OCI-LY1 (cell line): ENCODE measurements around the gene CFL1.

ENCODE experiments used
- H2AFZ ChIP-seq: fragments of 200-600 bp; sonication (generic), shearing (Covaris generic); 2 replicates; pipeline ENCODE4 v1.6.0; 2014; ENCODE audit warnings: antibody characterized with exemption, mild to moderate bottlenecking, low read length
- H3F3A ChIP-seq: fragments of 200-600 bp; sonication (generic), shearing (Covaris generic); 2 replicates; pipeline ENCODE4 v1.6.0; 2014; ENCODE audit warnings: mild to moderate bottlenecking, antibody characterized with exemption, low read length, moderate library complexity; ENCODE audit not compliant: insufficient read depth
- H3K27ac ChIP-seq: fragments of 200-600 bp; sonication (generic); 2 replicates; pipeline ENCODE4 v1.5.1; 2014; ENCODE audit warnings: low read length, mixed run types, mild to moderate bottlenecking, low read depth; ENCODE audit not compliant: poor library complexity, severe bottlenecking
- H3K27me3 ChIP-seq: fragments of 200-600 bp; sonication (generic); 2 replicates; pipeline ENCODE4 v1.6.0; 2014; ENCODE audit warnings: antibody characterized with exemption, mild to moderate bottlenecking, low read length, moderate library complexity; ENCODE audit not compliant: insufficient read depth
- H3K36me3 ChIP-seq: fragments of 200-600 bp; sonication (generic); 2 replicates; pipeline ENCODE4 v1.6.1; 2014; ENCODE audit warnings: mild to moderate bottlenecking, antibody characterized with exemption, low read length, moderate library complexity, mixed read lengths; ENCODE audit not compliant: insufficient read depth
- H3K4me1 ChIP-seq: fragments of 200-600 bp; sonication (generic); 2 replicates; pipeline ENCODE4 v1.5.1; 2014; ENCODE audit warnings: mild to moderate bottlenecking, low read length, moderate library complexity; ENCODE audit not compliant: insufficient read depth, severe bottlenecking
- H3K4me2 ChIP-seq: fragments of 200-600 bp; sonication (generic), shearing (Covaris generic); 2 replicates; pipeline ENCODE4 v1.6.1; 2014; ENCODE audit warnings: low read length
- H3K4me3 ChIP-seq: fragments of 200-600 bp; sonication (generic); 2 replicates; pipeline ENCODE4 v1.5.1; 2014; ENCODE audit warnings: low read length, low read depth, mild to moderate bottlenecking, mixed read lengths; ENCODE audit not compliant: poor library complexity, severe bottlenecking
- H3K79me2 ChIP-seq: fragments of 200-600 bp; shearing (Covaris generic); 2 replicates; pipeline ENCODE4 v1.6.1; 2016; ENCODE audit warnings: mixed run types, low read length, mixed read lengths; ENCODE audit not compliant: insufficient read depth
- H3K9ac ChIP-seq: fragments of 200-600 bp; sonication (generic), shearing (Covaris generic); 2 replicates; pipeline ENCODE4 v1.6.1; 2014; ENCODE audit warnings: mild to moderate bottlenecking, low read length, mixed read lengths
- H3K9me2 ChIP-seq: fragments of 200-600 bp; sonication (generic), shearing (Covaris generic); 2 replicates; pipeline ENCODE4 v1.6.1; 2014; ENCODE audit warnings: low read depth, mild to moderate bottlenecking, low read length, mixed read lengths
- H3K9me3 ChIP-seq: fragments of 200-600 bp; shearing (Covaris generic); 2 replicates; pipeline ENCODE4 v1.6.1; 2014; ENCODE audit warnings: low read length, mixed read lengths
- H4K20me1 ChIP-seq: fragments of 200-600 bp; sonication (generic), shearing (Covaris generic); 2 replicates; pipeline ENCODE4 v1.6.0; 2016; ENCODE audit warnings: mild to moderate bottlenecking, low read length; ENCODE audit not compliant: insufficient read depth
- CTCF ChIP-seq: fragments of 200-600 bp; sonication (generic), shearing (Covaris generic); IDR thresholded peaks from 2 replicates; pipeline ENCODE4 v1.5.1; 2017; ENCODE audit warnings: mild to moderate bottlenecking, antibody characterized with exemption, low read length, moderate library complexity, mixed read lengths
- EZH2 ChIP-seq: fragments of 200-600 bp; sonication (generic), shearing (Covaris generic); IDR thresholded peaks from 2 replicates; pipeline ENCODE4 v1.8.0; 2017; ENCODE audit warnings: borderline replicate concordance, mixed run types, mild to moderate bottlenecking, antibody characterized with exemption, low read length, moderate library complexity, mixed read lengths

The CFL1 gene

GRCh38 chr11:65890324-65891218, 32.6 kb upstream of the CFL1 start, which contains the start of gene CCDC85B:
TSS of gene CCDC85B (plus strand) at chr11:65890673. CDS start at chr11:65890784, 111 bp downstream.
- TF ChIP-seq CTCF (peak; percentile 16; the same call in 1 of the 2 replicates), EZH2 (no peak)
- no peaks in the 10 kb centered on the region for H3K79me2 ChIP-seq
- H3K27ac ChIP-seq, result peak within 1 kb of the TSS; percentile 70
- H3F3A ChIP-seq, result peaks cover 5% of the 10 kb centered on the region
- H2AFZ ChIP-seq, result no peak within 1 kb of the TSS
- peaks cover 11% of the 10 kb centered on the region; the same call in 1 of the 2 replicates for H3K36me3 ChIP-seq
- peak within 1 kb of the TSS; percentile 98 for H3K4me3 ChIP-seq
- peak within 1 kb of the TSS; percentile 100 for H3K4me2 ChIP-seq
- peaks cover 63% of the 10 kb centered on the region for H3K4me1 ChIP-seq
- H3K27me3 ChIP-seq, result no peaks in the 10 kb centered on the region
- H3K9ac ChIP-seq, result peak within 1 kb of the TSS; percentile 85
- no peaks in the 10 kb centered on the region for H4K20me1 ChIP-seq
- no peaks in the 10 kb centered on the region for H3K9me3 ChIP-seq
- H3K9me2 ChIP-seq, result no peaks in the 10 kb centered on the region

GRCh38 chr11:65888163-65888814, 30.3 kb upstream of the CFL1 start, which contains the start of gene FIBP:
TSS of gene FIBP (minus strand) at chr11:65888471. CDS start at chr11:65888418, 53 bp downstream.
- Histone ChIP-seq H3K4me2 (peak within 1 kb of the TSS; percentile 100), H3K9me3 (no peaks in the 10 kb centered on the region), H3K9me2 (no peaks in the 10 kb centered on the region), H2AFZ (peak within 1 kb of the TSS; percentile 50; the same call in 1 of the 2 replicates), H3F3A (peaks cover 5% of the 10 kb centered on the region), H3K36me3 (peaks cover 30% of the 10 kb centered on the region), H4K20me1 (no peaks in the 10 kb centered on the region), H3K27ac (peak within 1 kb of the TSS; percentile 70), H3K4me1 (peaks cover 58% of the 10 kb centered on the region), H3K79me2 (no peaks in the 10 kb centered on the region), H3K4me3 (peak within 1 kb of the TSS; percentile 98), H3K9ac (peak within 1 kb of the TSS; percentile 90), H3K27me3 (no peaks in the 10 kb centered on the region)
- TF ChIP-seq CTCF (peak; percentile 77), EZH2 (no peak)

- H3K27ac ChIP-seq, result peak overlapping the region; percentile 28
- H2AFZ ChIP-seq, result no peak overlapping the region
- H3K4me2 ChIP-seq, result peak overlapping the region; percentile 100
- no peaks in the 10 kb centered on the region for H3K79me2 ChIP-seq
- peaks cover 35% of the 10 kb centered on the region for H3K36me3 ChIP-seq
- H3F3A ChIP-seq, result peaks cover 5% of the 10 kb centered on the region
- peaks cover 52% of the 10 kb centered on the region for H3K4me1 ChIP-seq
- H3K27me3 ChIP-seq, result no peaks in the 10 kb centered on the region
- H3K9ac ChIP-seq, result peak overlapping the region; percentile 90
- no peaks in the 10 kb centered on the region for H3K9me2 ChIP-seq
- peak overlapping the region; percentile 98 for H3K4me3 ChIP-seq
- no peaks in the 10 kb centered on the region for H4K20me1 ChIP-seq
- H3K9me3 ChIP-seq, result no peaks in the 10 kb centered on the region
- no peak for TF ChIP-seq EZH2
- no peak for TF ChIP-seq CTCF
Measured at GRCh38 chr11:65887723-65888162, 29.8 kb upstream of the CFL1 start.
